H9 (cell line): ENCODE results near the gene WWC1. TPM values are rescaled to one million over a fixed set of nuclear protein-coding genes. Genes with fewer than 3 reads are reported as not detected.

Experiments
- DNase-seq: peaks from one replicate; pipeline ENCODE4 v3.0.0-alpha.2; 2017
- H2AFZ ChIP-seq: one replicate; pipeline ENCODE4 v1.6.1; 2013; ENCODE audit warnings: mild to moderate bottlenecking, low read length, control low read depth, moderate library complexity
- H2AK5ac ChIP-seq: 2 replicates; pipeline ENCODE4 v1.6.1; 2013; ENCODE audit warnings: low read length, control low read depth, mixed read lengths; ENCODE audit not compliant: insufficient read length
- H2BK120ac ChIP-seq: one replicate; pipeline ENCODE4 v1.6.1; 2013; ENCODE audit warnings: low read depth, mild to moderate bottlenecking, low read length, control low read depth, inconsistent platforms; ENCODE audit not compliant: poor library complexity, severe bottlenecking
- H2BK12ac ChIP-seq: 2 replicates; pipeline ENCODE4 v1.6.1; 2013; ENCODE audit warnings: low read length, control low read depth, mixed read lengths, low read depth; ENCODE audit not compliant: insufficient read length
- H2BK15ac ChIP-seq: 2 replicates; pipeline ENCODE4 v1.6.1; 2013; ENCODE audit warnings: low read depth, low read length, control low read depth
- H2BK20ac ChIP-seq: one replicate; pipeline ENCODE4 v1.6.1; 2013; ENCODE audit warnings: low read depth, mild to moderate bottlenecking, low read length, control low read depth, inconsistent platforms; ENCODE audit not compliant: poor library complexity, severe bottlenecking
- H2BK5ac ChIP-seq: 2 replicates; pipeline ENCODE4 v1.6.1; 2013; ENCODE audit warnings: low read length, control low read depth, mixed read lengths; ENCODE audit not compliant: insufficient read length
- H3K14ac ChIP-seq: 2 replicates; pipeline ENCODE4 v1.6.1; 2013; ENCODE audit warnings: low read length, control low read depth; ENCODE audit not compliant: insufficient read depth
- H3K18ac ChIP-seq: 2 replicates; pipeline ENCODE4 v1.6.1; 2013; ENCODE audit warnings: low read depth, mild to moderate bottlenecking, mixed read lengths, low read length, control low read depth; ENCODE audit not compliant: insufficient read length
- H3K23ac ChIP-seq: 2 replicates; pipeline ENCODE4 v1.6.1; 2013; ENCODE audit warnings: low read length, control low read depth, mixed read lengths, low read depth; ENCODE audit not compliant: insufficient read length
- H3K23me2 ChIP-seq: 2 replicates; pipeline ENCODE4 v1.6.1; 2013; ENCODE audit warnings: low read depth, mild to moderate bottlenecking, mixed read lengths, low read length, control low read depth; ENCODE audit not compliant: insufficient read length, poor library complexity, severe bottlenecking
- H3K27ac ChIP-seq: 2 replicates; pipeline ENCODE4 v1.5.1; 2013; ENCODE audit warnings: low read length, control low read depth, mixed read lengths, low read depth; ENCODE audit not compliant: insufficient read length
- H3K27me3 ChIP-seq: 2 replicates; pipeline ENCODE4 v1.6.1; 2013; ENCODE audit warnings: low read length, control low read depth, inconsistent platforms; ENCODE audit not compliant: insufficient read depth
- H3K4ac ChIP-seq: 2 replicates; pipeline ENCODE4 v1.6.1; 2013; ENCODE audit warnings: low read depth, mild to moderate bottlenecking, control low read depth, inconsistent platforms, low read length, moderate library complexity
- H3K4me1 ChIP-seq: 2 replicates; pipeline ENCODE4 v1.6.1; 2013; ENCODE audit warnings: low read length, control low read depth, inconsistent platforms; ENCODE audit not compliant: insufficient read depth
- H3K4me2 ChIP-seq: 2 replicates; pipeline ENCODE4 v1.6.1; 2013; ENCODE audit warnings: low read length, control low read depth, mixed read lengths; ENCODE audit not compliant: insufficient read length, insufficient read depth
- H3K56ac ChIP-seq: 2 replicates; pipeline ENCODE4 v1.6.1; 2013; ENCODE audit warnings: low read depth, mild to moderate bottlenecking, mixed read lengths, low read length, control low read depth; ENCODE audit not compliant: insufficient read length
- H3K79me1 ChIP-seq: 2 replicates; pipeline ENCODE4 v1.6.1; 2013; ENCODE audit warnings: low read depth, mild to moderate bottlenecking, moderate library complexity, low read length, control low read depth, inconsistent platforms; ENCODE audit not compliant: insufficient read depth, poor library complexity, severe bottlenecking
- H3K79me2 ChIP-seq: 2 replicates; pipeline ENCODE4 v1.6.1; 2013; ENCODE audit warnings: low read length, control low read depth, inconsistent platforms; ENCODE audit not compliant: insufficient read depth
- H3K9ac ChIP-seq: 2 replicates; pipeline ENCODE4 v1.6.1; 2013; ENCODE audit warnings: low read length, control low read depth, mixed read lengths; ENCODE audit not compliant: insufficient read length; ENCODE audit errors: extremely low read depth
- H3K9me3 ChIP-seq: one replicate; pipeline ENCODE4 v1.6.1; 2013; ENCODE audit warnings: low read depth, low read length, inconsistent platforms; ENCODE audit not compliant: control insufficient read depth
- H3T11ph ChIP-seq: one replicate; pipeline ENCODE4 v1.6.1; 2013; ENCODE audit warnings: mild to moderate bottlenecking, low read length, control low read depth, inconsistent platforms
- H4K20me1 ChIP-seq: one replicate; pipeline ENCODE4 v1.6.1; 2013; ENCODE audit not compliant: control insufficient read depth, insufficient read length, insufficient read depth
- H4K5ac ChIP-seq: 2 replicates; pipeline ENCODE4 v1.6.1; 2013; ENCODE audit warnings: low read depth, mild to moderate bottlenecking, mixed read lengths, low read length, control low read depth; ENCODE audit not compliant: insufficient read length
- H4K8ac ChIP-seq: replicated peaks from 2 replicates; pipeline ENCODE4 v1.6.1; 2013; ENCODE audit warnings: low read length, control low read depth, mixed read lengths, low read depth; ENCODE audit not compliant: insufficient read length
- H4K91ac ChIP-seq: 2 replicates; pipeline ENCODE4 v1.6.1; 2013; ENCODE audit warnings: low read depth, mild to moderate bottlenecking, moderate library complexity, mixed read lengths, low read length, control low read depth; ENCODE audit not compliant: insufficient read length
- H3K27ac Mint-ChIP-seq, 3 experiments: 2 replicates in 2 of 3; 3 replicates in 1 of 3; pipeline ENCODE4 v1.8.0; 2020 to 2021; ENCODE audit warnings: mixed read lengths in 3 of 3, mild to moderate bottlenecking in 1 of 3, moderate library complexity in 1 of 3
- H3K27me3 Mint-ChIP-seq: 2 replicates; pipeline ENCODE4 v1.8.0; 2021; ENCODE audit warnings: low read depth, mild to moderate bottlenecking, moderate library complexity, mixed read lengths
- H3K36me3 Mint-ChIP-seq, 3 experiments: 2 replicates in 2 of 3; 3 replicates in 1 of 3; pipeline ENCODE4 v1.8.0; 2020 to 2021; ENCODE audit warnings: low read depth in 3 of 3, mixed read lengths in 3 of 3; ENCODE audit not compliant: insufficient read depth in 1 of 3
- H3K4me1 Mint-ChIP-seq, 2 experiments: 2 replicates each; pipeline ENCODE4 v1.8.0; 2020; ENCODE audit warnings: mixed read lengths in 2 of 2
- H3K4me3 Mint-ChIP-seq, 2 experiments: 2 replicates in 1 of 2; 3 replicates in 1 of 2; pipeline ENCODE4 v1.8.0; 2020 to 2021; ENCODE audit warnings: mild to moderate bottlenecking in 2 of 2, mixed read lengths in 2 of 2, moderate library complexity in 1 of 2
- H3K9me3 Mint-ChIP-seq, 2 experiments: 2 replicates in 1 of 2; 3 replicates in 1 of 2; pipeline ENCODE4 v1.8.0; 2020; ENCODE audit warnings: mild to moderate bottlenecking in 2 of 2, mixed read lengths in 2 of 2, moderate library complexity in 1 of 2
- WGBS: extraction: QIAGEN DNeasy Blood & Tissue Kit; methylation state at CpG from one replicate; pipeline ENCODE4 v1.1.7; 2013; ENCODE audit warnings: missing lambda C conversion rate, low lambda C conversion rate, mixed read lengths; ENCODE audit not compliant: insufficient read length; ENCODE audit errors: extremely low coverage; 5-methylcytosine and 5-hydroxymethylcytosine counted together
- total RNA-seq: library from RNA; stranded (reverse); gene quantifications from 2 replicates; pipeline ENCODE4 v1.2.1, GENCODE V29; 2021
- TF ChIP-seq, protein P1 (sequence below): fragments of 200-600 bp; sonication (generic); conservative IDR thresholded peaks from 3 replicates; pipeline ENCODE4 v1.8.0; 2021; ENCODE audit warnings: antibody characterized with exemption, mild to moderate bottlenecking

WWC1 gene
- total RNA-seq, 1 experiment from 2014 or later, result 28.2 TPM

DNA sequence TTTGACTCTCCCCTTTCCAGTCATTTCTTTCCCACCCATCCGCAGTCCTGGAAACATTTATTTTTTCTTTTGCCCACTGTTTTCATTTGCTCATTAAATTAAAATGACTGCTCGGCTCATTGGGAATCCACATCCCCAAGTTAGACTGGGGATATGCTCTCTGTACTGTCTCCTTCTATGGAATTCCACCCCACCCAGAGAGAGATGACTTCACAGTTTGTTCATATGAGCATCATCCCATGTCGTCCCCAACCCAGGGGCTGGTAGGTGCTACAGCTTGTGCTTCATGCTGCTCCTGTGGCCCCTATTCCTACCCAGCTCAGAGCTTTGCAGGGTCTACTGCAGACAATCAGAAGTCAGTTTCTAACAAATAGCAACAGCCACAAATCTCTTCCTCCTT lies 178.4 kb downstream of the WWC1 start:
- Histone ChIP-seq H2BK20ac (no peak overlapping the region), H3K14ac (no peak overlapping the region), H2BK12ac (no peak overlapping the region), H4K20me1 (no peaks in the 10 kb centered on the region), H3K4ac (no peak overlapping the region), H3K79me2 (no peaks in the 10 kb centered on the region), H4K8ac (no peak overlapping the region), H4K91ac (no peak overlapping the region), H3K4me2 (no peak overlapping the region), H3K27ac (no peak overlapping the region), H2AFZ (no peak overlapping the region), H2BK15ac (no peak overlapping the region), H3T11ph (no peak overlapping the region), H2BK5ac (no peak overlapping the region), H3K4me1 (no peaks in the 10 kb centered on the region), H3K23me2 (no peaks in the 10 kb centered on the region), H4K5ac (no peak overlapping the region), H3K18ac (no peak overlapping the region), H3K56ac (no peak overlapping the region), H3K9ac (no peak overlapping the region), H2AK5ac (no peak overlapping the region), H3K9me3 (no peaks in the 10 kb centered on the region), H2BK120ac (no peak overlapping the region), H3K23ac (no peak overlapping the region), H3K27me3 (no peaks in the 10 kb centered on the region), H3K79me1 (no peaks in the 10 kb centered on the region)
- no peak for DNase-seq
- peaks cover 10 to 36% (median 32%) of the 10 kb centered on the region in 3 experiments; a peak in 6 of 7 replicates for H3K36me3 Mint-ChIP-seq
- H3K27ac Mint-ChIP-seq, result no peak overlapping the region
- H3K4me3 Mint-ChIP-seq, result no peak overlapping the region
- no peaks in the 10 kb centered on the region for H3K9me3 Mint-ChIP-seq
- no peaks in the 10 kb centered on the region for H3K4me1 Mint-ChIP-seq
- H3K27me3 Mint-ChIP-seq, result no peaks in the 10 kb centered on the region
- TF ChIP-seq, protein P1, sequence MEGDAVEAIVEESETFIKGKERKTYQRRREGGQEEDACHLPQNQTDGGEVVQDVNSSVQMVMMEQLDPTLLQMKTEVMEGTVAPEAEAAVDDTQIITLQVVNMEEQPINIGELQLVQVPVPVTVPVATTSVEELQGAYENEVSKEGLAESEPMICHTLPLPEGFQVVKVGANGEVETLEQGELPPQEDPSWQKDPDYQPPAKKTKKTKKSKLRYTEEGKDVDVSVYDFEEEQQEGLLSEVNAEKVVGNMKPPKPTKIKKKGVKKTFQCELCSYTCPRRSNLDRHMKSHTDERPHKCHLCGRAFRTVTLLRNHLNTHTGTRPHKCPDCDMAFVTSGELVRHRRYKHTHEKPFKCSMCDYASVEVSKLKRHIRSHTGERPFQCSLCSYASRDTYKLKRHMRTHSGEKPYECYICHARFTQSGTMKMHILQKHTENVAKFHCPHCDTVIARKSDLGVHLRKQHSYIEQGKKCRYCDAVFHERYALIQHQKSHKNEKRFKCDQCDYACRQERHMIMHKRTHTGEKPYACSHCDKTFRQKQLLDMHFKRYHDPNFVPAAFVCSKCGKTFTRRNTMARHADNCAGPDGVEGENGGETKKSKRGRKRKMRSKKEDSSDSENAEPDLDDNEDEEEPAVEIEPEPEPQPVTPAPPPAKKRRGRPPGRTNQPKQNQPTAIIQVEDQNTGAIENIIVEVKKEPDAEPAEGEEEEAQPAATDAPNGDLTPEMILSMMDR, result no peak
- no CpG with 5 or more reads among the region's 3 CpGs for WGBS
